NCI-H82 treated with DMSO at 0.1 percent for 48 hours (cell line): ENCODE measurements around the gene YAF2.
A peak's percentile ranks its signal among the peaks of the same experiment; 100 is the strongest.

Experiments
- DNase-seq: peaks from one replicate; lab custom pipeline; 2025; ENCODE audit not compliant: unreplicated experiment; lab: John Stamatoyannopoulos, UW

The YAF2 gene

DNA sequence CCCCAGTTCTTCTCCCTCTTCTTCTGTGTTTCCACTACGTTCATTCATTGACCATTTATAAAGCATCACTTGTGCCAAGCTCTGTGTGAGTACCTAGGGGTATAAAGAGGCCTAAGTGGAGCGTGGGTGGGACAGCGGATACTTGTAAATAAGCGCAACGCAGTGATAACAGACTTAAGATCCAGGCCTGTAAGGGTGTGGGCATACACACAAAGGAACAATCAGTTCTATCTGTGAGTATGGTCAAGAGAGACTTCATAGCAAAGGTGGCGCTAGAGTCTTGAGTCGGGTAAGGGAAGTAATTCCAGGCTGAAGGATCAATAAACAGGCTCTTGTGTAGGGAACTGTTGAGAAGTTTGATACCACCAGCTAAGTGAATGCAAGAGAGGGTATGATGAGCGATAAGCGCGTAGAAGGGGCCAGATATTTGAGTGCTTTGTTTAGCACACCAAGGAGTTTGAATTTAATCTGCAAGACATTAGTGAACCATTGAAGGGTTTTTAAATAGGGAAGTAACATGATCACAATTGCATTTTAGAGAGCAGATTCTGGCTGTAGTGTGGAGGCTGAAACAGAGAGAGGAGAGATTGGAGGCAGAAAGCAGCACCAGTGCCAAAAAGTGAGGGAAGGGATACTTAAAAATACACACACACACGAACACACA lies 92.4 kb downstream of the YAF2 start:
- peak; percentile 34 for DNase-seq

DNA sequence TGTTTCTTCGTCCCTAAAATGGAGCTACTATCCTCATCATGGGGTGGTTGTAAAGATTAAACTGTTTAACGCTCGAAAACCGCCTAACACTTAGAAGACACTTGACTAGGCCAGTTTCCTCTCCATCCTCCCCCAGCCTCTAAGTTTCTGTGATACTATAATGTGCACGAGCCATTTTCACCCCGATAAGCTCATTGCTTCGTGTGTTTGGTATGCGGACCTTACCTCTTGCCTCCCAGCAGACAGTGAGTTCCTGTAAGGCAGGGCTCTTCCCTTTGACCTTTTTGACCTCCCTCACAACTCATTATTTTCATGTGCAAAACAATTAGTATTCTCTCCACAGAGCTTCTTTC lies 92.9 kb downstream of the YAF2 start:
- no peak for DNase-seq

DNA sequence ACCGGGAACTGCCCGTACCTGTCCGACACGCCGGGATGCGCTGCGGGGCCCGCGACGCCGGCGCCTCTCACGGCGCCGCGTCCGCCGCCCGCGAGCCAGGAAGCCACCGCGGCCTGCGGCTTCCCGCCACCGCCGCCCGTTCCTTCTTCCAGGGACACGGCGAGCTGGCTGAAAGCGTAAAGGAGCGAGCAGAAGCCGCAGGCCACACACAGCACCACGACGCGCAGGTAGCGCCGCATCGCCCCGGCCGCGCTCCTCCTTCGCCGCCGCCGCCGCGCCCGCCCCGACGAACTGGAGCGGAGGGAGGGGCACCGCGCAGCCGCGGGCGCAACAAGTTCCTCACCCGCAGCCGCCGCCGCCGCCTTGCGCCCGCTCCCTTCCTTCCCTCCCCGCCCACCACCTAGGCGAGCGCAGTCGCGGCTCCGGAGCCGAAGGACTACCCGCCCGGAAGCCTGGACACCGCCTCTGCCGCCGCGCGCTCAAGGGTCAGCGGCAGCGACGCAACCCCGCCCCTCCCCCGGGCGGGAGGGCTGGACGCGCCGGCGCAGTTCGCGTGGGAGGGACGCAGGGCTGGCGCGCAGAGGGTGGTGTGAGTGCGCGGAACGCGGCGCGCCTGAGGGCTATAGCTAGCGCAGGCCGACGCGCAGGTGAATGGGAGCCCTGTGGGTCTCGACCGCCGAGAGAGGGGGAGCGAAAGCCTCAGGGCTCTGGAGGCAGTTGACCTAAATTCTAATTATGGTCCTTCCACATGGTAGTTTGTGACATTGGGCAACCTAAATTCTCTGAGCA lies 93.4 kb downstream of the YAF2 start, which contains the start of gene GXYLT1:
Gene GXYLT1 (minus strand): TSS at position 467 of the 789 bp plus-strand sequence. CDS start 228 bp downstream, at position 239.
- peak; percentile 82 for DNase-seq

DNA sequence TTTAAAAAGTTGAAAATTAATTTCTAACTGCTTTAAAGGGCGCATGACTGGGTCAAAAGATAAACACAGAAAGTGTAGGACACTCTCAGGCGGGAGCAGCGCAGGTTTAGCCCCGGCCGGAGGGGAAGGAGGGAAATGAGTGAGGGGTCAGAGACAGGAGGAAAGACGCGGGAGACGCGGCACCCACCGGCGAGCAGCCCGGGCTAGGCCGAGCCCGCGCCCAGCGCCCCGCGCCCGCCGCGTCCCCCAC lies 94.0 kb downstream of the YAF2 start:
- DNase-seq: no peak

- DNase-seq: no peak
Measured at GRCh38 chr12:42143452-42144157, 94.4 kb downstream of the YAF2 start.

DNA sequence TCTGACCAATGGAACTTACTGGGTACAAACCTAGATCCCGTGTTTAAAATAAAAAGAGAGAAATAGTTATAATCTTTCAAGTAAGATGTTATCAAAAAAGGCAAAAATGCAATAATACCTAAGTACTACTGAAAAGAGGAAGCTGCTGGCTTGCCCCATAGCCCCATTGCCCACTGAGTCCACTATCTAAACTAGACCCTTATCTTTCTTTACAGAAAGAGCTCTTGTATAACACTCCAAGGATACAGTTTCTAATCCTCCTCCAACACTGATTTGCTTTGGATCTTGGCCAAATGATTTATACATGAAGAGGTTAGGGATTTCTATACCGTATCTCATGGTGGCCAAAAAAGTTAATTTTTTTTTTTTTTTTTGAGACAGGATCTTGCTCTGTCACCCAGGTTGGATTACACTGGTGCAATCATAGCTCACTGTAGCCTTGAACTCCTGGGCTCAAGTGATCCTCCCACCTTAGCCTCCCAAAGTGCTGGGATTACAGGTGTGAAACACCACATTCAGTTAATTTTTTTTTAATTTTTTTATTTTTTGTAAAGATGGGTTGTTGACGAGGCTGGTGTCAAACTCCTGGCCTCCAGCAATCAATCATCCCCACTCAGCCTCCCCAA lies 96.0 kb downstream of the YAF2 start:
- DNase-seq: no peak

DNA sequence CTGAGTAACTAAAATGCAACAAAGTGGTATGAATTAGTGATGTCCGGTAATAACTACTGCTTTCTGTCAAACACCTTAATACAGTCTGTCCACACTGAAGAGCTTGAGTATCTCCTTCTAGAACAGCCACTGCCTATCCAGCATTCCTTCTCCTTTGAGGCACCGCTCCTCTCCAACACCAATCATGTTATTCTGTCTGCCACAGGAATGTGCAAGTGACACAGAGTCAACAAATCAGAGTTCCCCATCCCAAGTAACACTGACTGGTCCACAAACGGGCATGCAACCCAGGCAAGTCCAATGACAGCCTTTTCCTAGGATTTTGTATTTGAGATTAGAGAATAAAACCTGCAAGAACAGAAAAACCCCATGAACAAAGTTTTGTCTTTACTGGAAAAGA lies 97.1 kb downstream of the YAF2 start:
- DNase-seq: no peak

- DNase-seq: no peak
Measured at GRCh38 chr12:42135259-42135814, 102.7 kb downstream of the YAF2 start.

DNA sequence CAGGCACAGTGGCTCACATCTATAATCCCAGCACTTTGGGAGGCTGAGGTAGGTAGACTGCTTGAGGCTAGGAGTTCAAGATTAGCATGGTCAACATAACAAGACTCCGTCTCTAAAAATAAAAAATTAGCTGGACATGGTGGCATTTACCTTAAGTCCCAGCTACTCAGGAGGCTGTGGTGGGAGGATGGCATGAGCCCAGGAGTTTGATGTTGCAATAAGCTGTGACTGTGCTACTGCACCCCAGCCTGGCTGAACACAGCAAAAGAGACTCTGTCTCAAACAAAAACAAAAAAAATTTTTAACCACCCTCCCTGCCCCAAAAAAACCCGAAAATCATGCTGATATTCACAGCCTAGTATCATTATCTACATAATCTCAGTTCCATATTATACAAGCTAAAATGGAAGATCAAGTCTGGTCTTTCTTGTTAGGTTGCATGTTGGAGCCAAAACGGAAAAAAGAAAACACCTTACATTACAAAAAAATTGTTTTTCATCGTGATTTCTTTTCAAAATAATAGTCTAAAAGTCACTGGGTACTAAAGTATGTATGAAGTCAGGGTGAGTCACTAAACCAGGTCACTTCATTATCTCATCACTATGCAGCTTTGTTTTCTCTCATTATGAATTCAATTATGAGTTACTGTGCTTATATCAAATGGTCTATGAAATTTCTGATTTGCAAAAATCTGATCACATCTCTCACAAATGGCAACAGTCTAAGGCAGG lies 107.2 kb downstream of the YAF2 start:
- no peak for DNase-seq

- peak; percentile 81 for DNase-seq
Measured at GRCh38 chr12:42129595-42130204, 108.3 kb downstream of the YAF2 start.

GRCh38 chr12:42128888-42129287 lies 109.2 kb downstream of the YAF2 start:
- peak; percentile 76 for DNase-seq

- no peak for DNase-seq
Measured at GRCh38 chr12:42128327-42128726, 109.7 kb downstream of the YAF2 start.

- no peak for DNase-seq
Measured at GRCh38 chr12:42126963-42127362, 111.1 kb downstream of the YAF2 start.

DNA sequence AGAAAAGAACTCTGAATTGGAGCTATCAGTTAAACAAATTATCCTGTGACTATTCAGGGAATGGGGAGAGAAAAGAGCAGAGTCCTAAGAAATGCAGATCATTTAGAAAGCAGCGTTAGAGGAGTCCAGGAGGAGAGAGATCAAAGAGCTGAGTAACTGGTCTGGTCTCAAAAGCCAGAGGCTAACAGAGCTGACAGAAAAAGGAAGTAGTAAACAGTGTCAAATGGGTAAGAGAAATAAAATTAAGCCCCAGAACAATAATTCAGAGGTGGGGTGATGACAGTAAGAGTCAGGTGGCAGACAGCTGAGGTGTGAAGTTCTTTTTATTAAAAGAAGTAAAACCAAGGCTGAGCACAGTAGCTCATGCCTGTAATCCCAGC lies 112.7 kb downstream of the YAF2 start:
- no peak for DNase-seq

DNA sequence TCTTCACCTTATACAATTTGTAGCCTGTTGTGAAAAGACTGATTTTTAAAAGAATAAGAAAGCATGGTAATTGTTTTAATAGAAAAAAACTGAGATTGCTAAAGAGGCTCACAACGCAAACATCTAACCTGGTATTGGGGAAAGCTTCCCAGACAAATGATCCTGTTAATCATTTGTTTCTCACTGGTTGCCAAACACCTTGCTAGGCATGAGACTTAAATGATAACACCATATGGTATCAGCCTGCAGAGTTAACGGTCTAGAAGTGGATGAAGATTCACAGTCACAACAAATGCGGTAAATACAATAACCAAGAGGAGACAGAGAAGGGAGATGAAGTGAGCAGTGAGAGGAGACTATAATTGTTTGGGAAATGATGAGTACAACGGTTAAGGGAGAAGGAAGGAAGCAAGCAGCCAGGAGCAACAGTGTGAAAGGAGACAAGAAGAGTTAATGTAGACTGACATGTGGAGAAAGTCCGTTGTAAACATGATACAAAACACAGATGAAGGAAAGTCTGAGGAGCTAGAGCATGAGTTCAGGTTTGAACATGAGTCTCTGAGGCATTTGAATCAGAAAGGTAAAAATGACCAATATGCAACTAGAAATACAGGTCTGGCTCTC lies 113.2 kb downstream of the YAF2 start:
- DNase-seq: peak; percentile 89

- DNase-seq: no peak
Measured at GRCh38 chr12:42119085-42119633, 118.9 kb downstream of the YAF2 start.

DNA sequence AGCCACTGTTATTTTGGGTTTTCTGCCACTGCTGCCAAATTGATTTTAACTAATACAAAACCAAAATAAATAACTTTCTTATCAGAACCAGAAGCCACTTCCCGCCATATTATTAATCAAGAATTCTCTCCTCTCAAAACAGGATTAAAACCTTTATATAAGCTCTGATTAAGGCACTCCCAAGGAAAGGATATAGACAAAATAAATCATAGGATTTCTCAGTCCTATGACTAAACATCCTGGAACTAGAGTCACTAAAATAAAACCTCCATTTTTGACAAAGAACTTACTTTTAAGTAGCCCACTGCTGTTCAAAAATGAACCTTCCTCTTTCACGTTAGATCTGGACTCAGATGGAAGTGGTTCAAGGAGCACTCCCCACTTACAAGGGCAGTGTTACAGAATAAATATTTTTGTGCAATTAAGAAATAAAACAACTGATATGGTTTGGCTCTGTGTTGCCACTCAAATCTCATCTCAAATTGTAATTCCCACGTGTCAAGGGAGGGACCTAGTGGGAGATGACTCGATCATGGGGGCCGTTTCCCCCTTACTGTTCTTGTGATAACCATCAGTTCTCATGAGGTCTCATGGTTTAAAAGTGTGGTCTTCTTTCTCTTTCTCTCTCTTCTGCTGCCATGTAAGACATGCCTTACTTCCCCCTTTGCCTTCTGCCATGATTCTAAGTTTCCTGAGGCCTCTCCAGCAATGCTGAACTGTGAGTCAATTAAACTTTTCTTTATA lies 119.7 kb downstream of the YAF2 start:
- no peak for DNase-seq

DNA sequence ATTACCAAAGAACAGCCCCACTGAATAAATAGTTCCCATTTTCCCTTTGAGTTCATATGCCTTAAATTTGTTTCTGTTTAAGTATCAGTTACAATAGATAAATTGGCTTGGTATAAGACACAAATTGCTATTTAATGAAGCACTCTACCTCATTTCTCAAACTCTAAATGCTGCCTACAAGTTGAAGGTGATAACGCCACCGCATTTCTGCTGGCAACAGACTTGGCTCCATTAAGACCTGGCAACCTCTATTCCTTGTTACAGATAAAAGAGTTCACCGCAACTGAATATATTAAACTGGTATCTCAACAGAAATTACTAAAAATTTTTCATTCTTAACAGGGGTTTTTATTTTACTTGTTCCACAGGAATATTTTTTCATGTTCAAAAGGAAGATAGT lies 129.0 kb downstream of the YAF2 start:
- DNase-seq: no peak
